HG02981 (cell line): Measurements from ENCODE around the gene NGEF.
"Not testable (repeated sequence)": the region's sequence is repeated elsewhere in the genome, so short reads cannot be mapped to it uniquely, and the experiment has no call there.

ENCODE experiments used
- ATAC-seq: cut with Tn5 transposase; IDR thresholded peaks from one replicate; pipeline ENCODE4 v1.9.1; 2021; ENCODE audit warnings: mild to moderate bottlenecking, moderate library complexity; ENCODE audit not compliant: unreplicated experiment

NGEF gene

DNA sequence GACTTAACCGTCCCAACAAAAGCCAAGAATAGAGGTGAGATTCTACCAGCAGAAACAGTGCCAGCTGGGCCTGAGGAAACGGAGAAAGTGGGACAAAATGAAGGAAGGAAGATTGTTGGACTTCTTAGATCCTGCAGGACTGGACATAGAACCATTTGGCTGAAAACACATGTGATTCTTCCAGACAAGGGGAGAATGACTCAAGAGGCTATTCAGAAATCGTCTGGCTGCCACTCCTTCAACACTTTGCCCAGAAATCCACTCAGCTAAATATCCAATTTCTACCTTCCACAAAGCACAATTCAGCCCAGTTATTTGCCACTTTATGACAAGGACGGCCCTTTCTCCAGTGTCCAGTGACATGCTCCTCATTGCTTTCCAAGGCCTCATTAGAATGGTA is 81.4 kb downstream of the NGEF start:
- no peak for ATAC-seq

DNA sequence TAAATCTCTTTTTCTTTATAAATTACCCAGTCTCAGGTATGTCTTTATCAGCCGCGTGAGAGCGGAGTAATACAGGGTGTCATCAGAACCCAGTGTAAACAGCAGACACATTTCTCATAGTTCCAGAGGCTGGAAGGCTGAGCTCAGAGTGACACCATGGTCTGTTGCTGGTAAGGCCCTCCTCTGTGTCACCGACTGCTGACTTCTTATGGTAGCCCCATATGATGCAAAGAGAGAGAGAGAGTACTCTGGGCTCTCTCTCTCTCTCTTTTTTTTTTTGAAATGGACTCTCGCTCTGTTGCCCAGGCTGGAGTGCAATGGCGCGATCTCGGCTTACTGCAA is 83.0 kb downstream of the NGEF start:
- no peak for ATAC-seq

DNA sequence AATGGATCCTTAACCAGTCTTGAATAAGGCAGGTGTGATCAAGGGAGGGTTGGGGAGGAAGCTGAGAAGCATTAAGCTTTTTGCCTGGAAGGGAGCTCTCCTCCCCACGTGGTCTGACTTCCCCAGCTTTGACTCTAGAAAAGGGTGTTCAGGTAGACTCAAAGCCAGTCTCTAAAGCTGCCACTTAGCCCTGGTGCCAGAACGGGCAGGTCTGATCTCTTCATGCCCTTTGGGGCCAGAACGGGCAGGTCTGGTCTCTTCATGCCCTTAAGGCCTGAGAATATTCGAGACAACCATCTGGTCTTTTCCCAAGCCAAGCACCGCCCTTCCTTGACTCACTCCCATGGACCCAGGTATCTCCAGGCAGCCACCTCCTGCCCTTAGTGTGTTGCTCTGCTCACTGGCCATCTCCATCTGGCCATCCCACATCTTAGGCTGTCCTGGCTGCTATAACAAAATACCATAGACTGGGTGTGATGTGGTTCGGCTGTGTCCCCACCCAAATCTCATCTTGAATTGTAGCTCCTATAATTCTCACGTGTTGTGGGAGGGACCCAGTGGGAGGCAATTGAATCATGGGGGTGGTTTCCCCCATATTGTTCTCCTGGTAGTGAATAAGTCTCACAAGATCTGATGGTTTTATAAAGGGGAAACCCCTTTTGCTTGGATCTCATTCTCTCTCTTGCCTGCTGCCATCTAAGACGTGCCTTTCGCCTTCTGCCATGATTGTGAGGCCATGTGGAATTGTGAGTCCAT is 83.6 kb downstream of the NGEF start:
- no peak for ATAC-seq

DNA sequence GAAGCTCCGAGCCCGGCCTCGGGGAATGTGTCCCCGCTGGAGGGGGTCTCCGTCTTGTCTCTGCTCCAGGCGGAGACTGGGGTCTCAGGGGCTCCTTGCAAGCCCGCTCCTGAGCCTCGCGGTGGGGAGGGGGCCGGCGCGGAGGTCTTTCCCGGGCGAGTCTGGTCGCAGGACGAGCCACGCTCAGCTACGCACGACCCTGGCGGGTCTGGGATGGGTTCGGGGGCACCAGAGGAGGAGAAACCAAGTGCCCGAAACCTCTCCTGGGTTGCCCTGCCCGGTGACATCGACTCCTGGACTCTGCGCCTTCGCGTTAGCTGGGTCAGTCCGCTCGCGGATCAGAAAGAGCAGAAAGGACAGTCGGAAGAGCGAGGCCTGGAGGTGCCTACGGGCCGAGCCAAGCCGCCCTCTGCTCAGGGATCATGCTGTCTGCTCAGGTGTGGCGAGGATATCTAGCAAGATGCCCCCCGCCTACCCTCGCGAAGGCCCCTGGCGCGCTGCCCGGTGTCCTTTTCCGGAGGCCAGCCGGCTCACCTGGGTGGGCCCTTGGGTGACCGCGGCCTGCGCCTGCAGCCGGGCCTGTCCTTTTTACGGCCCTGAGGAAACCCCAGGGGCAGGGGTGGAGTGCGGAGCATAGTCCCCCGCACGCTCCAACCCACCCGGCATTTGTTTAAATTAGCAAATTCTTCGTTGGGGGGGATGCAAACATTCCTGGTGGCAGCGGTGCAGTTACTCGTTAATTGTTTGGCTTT is 84.3 kb downstream of the NGEF start:
- ATAC-seq: no peak

DNA sequence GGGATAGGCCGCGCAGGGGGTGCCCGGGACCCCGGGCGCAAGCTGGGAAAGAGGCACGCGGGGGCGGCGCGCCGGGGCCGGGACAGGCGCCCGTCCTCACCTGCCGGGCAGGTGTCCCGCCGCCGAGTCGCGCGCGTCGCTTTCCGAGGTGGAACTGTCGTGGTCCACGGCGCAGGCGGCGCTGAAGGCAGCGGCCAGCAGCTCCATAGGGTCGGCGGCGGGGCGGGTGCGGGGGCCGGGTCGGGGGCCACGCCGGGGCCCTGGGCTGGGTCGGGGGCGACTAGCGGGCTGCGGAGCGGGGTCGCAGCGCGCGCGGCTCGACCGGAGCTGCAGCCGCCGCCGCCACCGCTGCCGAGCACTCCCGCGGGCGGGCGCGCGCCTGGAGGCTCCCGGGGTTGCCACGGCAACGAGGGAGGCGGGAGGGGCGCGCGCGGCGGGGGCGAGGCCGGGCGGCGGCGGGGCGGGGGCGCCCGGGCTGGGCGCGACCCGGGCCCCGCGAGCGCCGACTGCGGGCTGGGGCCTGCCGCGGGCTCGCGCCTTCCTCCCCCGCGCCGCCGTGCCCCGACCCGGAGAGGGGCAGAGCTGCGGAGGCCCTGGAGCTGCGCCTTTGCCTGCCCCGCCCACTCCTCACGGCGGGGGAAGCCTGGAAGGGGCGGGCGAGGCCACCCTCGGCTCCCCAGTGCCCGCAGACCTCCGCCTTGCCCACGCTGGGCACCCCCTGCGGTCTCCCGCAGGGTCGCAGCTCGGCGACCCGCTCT is 85.1 kb downstream of the NGEF start:
- no peak for ATAC-seq

DNA sequence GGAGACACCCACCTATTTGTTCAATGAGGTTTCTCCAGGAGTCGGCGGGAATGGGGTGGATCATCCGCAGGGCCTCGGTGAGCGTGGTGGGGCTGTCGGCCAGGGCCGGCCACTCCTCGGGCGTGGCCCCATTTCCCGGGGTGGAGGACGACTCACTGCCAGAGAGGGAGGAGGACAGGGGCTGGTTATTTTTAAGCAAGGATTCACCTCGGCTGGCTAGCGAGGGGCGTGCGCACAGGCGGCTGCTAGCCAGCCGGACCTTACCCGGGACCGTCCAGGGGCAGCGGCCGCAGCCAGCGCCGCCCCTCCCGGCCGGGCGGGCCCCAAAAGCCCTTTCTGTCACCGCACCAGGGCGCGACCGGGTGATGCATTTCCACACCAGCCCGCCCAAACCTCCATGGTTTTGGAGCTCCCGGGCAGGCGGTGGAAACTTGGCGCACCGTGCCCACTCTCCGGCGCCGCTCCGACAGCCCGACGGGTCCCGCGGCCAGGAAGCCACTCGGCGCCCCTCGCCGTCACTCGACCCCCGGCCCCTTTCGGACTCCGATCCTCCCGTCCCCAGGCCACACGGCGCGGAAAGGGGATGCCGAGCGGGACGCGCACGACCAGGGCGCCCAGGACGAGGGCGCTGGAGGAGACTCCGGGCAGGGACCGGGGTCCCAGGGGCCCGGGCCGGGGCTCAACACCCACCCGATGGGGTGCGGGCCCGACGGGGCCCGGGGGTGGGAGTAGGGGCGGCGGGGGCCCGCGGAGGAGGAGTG is 85.8 kb downstream of the NGEF start:
- ATAC-seq: no peak

DNA sequence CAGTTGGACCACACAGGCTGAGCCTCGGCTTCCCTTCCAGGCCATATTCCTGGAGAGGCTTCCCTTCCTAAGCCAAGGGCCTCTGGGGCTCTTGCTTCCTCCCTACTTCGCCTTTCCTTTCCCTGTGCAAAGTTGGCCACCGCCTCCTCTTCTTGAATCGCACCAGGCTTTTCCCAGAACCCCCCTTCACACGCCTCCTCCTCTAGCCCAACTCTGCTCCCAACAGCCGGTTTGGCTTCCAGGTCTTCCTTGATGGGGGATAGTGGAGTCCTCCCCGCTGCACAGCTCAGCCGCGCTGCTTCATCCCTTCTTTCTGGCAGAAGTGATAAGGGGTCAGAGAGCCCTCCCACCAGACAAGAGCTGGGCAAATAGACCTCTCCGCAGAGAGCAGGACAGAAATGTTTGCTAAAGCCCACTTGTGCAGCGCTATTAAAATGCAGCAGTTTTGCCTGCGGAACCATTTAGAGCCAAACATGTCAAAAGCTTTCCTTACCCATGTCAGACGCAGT is 86.6 kb downstream of the NGEF start:
- no peak for ATAC-seq

DNA sequence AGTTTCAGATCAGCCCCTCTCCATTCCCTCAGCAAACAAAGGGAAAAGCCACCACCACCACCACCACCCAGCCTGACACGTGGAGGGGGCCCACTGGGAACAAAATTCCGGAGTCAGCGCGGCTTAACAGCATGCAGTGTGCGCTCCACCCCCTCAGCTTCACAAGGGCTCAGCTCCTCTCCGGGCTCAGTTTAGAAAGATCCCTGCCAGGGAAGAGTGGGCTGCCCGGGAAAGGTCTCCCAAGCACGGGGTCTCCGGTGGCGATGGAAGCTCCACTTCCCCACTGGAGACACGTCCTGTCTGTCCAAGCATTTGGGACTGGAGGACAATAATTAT is 87.3 kb downstream of the NGEF start:
- no peak for ATAC-seq

DNA sequence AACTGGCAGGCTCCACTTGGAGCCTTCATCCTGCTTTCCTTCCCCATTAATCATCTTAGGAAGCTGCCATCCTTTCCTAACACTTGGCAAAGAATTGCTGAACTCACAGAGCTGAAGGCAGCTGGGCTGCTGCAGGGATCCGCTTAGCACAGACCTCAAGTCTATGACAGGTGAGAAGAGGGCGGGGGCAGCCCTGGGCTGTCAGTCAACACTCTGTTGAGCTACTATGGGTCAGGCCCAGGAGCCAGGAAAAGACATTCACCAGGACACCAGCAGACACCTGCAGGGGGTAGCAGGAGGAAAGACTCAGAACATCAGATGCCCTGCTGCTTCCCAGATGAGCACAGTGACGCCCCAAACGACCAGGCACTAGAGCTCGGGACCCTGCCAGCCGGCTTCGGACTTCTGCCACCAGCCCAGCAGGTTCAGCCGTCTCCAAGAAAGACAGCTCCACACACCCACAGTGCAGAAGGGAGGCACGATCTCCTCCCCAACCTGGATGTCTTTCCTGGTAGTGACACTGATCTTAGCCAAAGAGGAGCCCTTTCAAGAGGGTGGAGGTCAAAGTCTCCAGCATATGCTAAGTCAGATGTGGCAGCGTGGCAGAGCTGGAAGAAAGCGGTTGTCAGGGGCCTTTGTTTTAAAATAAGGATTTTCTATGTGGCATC is 87.8 kb downstream of the NGEF start:
- ATAC-seq: no peak

DNA sequence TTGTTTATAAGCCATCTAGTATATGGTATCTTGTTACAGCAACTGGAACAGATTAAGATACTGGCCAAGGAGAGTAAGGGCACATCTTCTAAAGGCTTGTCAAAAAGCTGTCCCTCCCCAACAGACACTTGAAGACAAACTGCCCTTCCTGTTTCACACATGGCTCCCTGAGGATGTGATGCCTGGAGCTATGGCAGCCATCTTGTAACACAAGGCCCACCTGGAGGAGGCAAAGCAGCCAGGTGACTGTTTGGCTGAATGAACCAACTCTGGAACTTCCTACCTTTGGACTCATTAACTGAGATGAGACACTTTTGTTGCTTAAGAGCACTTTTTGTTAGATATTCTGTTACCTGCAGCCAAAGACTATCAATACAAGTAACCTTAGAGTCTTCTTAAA is 88.6 kb downstream of the NGEF start:
- ATAC-seq: no peak

DNA sequence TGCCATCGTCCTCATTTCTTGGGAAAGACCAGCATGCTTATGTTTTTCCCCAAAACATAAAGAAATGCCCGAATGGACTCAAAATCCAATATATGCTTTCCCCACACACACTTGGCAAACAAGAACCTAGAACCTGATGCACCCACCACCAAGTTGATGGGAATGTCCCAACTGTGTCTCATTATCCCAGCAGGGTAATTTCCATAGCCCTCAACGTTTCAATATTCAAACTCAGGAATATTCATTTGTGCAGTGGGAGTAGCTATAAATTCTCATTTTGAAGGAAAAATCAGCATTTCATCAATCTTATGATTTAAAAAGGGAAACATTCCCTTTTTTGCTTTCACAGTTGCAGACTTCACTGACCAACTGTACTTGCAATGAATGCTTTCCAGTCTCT is 92.3 kb downstream of the NGEF start:
- ATAC-seq: no peak

DNA sequence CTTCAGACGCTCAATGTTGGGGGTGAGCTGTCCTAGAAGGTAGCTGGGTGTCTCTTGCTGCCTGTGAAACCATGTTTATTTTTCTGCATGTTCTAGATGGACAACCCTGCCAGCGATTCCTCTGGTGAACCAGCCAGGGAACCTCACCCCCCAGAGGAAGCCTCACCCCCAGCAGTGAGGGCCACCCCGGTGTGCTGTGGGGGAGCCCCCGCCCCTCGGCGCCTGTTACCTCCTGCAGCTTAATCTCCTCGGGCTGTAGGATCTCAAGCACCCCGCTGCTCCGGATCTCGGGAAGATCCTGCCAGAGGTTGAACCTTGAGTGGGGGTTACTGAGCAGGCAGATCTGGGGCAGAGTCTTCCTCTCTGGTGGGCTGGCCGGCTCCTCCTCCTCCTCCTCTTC is 93.0 kb downstream of the NGEF start:
- ATAC-seq: no peak

DNA sequence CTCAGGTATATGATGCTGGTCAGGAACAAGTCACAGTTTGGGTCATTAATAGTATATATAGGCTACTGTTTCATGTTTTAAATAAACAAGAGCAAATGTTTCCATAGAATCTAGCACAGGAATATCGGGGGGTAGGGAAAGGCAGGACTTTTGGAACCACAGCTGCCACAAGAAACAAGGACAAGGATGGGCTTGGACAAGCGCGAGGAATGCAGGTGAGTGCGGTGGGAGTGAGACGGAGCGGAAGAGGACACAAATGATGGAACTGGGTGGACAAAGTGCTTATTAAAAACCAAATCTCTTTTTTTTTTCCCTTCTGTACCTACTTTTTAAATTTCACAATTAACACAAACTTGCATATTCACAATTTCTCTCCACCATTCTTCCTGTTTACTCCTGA is 93.9 kb downstream of the NGEF start:
- ATAC-seq: no peak

DNA sequence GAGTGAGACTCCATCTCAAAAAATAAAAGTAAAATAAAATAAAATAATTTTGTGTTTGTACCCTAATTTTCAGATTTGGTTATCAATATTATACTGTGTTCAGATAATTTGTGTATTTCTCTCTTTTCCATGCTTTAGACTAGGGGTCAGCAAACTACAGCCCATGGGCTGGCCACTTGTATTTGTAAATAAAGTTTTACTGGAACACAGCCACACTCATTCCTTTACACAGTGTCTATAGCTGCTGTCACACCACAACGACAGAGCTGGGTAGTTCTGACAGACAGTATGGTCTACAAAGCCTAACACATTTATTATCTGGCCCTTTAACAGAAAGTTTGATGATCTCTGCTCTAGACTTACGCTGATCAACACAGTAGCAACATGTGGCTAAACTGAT is 99.2 kb downstream of the NGEF start:
- ATAC-seq: no peak

DNA sequence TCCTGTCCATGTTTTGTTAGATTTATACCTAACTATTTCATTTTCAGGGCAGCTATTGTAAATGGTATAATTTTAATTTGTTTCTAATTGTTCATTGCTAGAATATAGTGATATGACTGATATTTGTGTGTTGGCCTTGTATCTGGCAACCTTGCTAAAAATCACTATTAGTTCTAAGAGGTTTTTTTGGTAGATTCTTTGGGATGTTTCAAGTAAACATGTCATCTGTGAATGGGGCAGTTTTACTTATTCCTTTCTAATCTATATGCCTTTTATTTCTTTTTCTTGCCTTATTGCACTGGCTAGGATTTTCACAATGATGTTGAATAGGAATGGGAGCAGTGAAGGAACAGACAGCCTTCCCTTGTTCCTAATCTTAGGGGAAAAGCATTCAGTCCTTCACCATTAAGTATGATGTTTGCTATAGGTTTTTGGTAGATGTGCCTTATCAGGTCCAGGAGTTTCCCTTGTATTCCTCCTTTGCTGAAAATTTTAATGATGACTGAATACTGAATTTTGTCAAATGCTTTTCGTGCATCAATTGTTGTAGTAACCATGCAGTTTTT is 101.3 kb downstream of the NGEF start:
- ATAC-seq: no peak

DNA sequence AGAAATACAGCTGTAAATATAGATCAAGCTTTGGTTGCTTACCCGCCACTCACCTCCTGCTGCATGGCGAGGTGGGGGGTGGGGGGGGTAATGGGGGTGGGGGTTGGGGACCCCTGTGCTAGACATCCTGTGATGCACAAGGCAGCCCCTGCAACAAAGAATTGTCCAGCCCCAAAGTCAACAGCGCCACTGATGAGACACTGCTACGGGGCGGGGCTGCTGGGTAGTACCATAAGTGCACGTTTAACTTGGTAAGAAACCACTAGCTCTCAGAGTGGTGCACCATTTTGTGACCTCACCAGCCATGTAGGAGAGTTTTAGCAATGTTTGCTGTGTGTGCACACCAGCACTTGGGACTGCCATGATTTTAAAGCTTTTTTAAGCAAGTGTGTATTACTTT is 102.7 kb downstream of the NGEF start:
- ATAC-seq: no peak

DNA sequence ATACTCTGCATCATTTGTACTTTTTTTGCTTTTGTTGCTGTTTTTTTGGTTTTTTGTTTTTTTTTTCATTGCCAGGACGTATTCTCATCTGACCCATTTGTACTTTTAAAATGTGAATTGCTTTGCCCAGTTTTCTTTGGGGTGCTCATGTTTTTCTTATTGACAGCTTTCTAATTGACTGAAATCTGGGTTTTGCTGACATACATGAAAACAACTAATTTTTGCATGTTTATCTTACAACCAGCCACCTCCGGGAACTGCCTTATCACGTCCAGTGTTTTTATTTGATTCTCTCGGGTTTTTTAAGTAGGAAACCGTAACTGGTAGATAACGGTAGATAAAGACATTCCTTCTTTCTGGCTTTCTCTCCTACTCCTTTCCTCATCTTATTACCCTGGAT is 104.4 kb downstream of the NGEF start:
- ATAC-seq: no peak

DNA sequence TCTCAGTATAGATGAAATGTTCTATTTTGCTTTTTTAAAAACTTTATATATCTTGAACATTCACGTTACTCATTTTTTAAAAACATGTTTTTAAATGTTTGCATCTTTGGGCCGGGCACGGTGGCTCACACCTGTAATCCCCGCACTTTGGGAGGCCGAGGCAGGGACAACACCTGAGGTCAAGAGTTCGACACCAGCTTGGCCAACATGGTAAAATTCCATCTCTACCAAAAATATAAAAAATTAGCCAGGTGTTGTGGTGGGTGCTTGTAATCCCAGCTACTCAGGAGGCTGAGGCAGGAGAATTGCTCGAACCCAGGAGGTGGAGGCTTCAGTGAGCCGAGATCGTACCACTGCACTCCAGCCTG is 105.4 kb downstream of the NGEF start:
- not testable (repeated sequence) for ATAC-seq

DNA sequence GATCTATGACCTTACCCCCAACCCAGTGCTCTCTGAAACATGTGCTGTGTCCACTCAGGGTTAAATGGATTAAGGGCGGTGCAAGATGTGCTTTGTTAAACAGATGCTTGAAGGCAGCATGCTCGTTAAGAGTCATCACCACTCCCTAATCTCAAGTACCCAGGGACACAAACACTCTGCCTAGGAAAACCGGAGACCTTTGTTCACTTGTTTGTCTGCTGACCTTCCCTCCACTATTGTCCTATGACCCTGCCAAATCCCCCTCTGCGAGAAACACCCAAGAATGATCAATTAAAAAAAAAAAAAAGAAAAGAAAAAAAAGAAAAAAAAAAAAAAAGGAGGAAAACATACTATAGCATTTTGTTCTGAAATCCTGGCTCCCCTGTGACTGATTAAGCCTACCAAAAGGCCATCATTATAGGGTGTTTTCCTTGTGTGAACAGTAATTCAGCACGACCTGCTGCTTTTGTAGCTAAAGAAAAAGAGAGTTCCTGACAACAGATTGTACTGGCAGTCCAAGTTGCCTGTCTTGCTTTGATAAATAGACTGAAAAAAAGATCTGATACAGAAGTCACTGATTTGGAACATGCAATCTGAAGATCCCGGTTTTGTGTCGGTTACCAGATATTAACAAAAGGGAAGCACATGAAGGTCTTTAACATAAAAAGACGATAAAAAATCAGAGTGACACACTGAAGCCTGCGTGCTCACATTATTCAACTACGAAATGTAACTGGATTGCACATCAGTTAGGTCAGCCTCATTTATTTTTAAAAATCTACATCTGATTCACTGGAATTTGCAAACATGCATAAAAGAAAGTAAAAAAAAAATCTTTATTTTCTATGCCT is 106.0 kb downstream of the NGEF start:
- not testable (repeated sequence) for ATAC-seq
